Neuronal stem cell (in vitro differentiated cells): ENCODE data around the gene SYNE2.

ENCODE experiments used
- DNase-seq: peaks from one replicate; pipeline ENCODE4 v3.0.0-alpha.2; 2013; ENCODE audit warnings: low spot score
- H2AFZ ChIP-seq: one replicate; pipeline ENCODE4 v1.6.1; 2013; ENCODE audit warnings: mild to moderate bottlenecking, low read length, inconsistent platforms
- H2AK5ac ChIP-seq: 2 replicates; pipeline ENCODE4 v1.6.1; 2013; ENCODE audit warnings: low read depth, mild to moderate bottlenecking, inconsistent platforms, low read length, moderate library complexity, mixed read lengths
- H2BK120ac ChIP-seq: 2 replicates; pipeline ENCODE4 v1.6.1; 2013; ENCODE audit warnings: low read depth, mild to moderate bottlenecking, inconsistent platforms, low read length, moderate library complexity, mixed read lengths
- H2BK12ac ChIP-seq: one replicate; pipeline ENCODE4 v1.6.1; 2013; ENCODE audit warnings: low read length, inconsistent platforms
- H2BK15ac ChIP-seq: 2 replicates; pipeline ENCODE4 v1.6.1; 2013; ENCODE audit warnings: mild to moderate bottlenecking, low read length, inconsistent platforms, mixed read lengths
- H2BK5ac ChIP-seq: one replicate; pipeline ENCODE4 v1.6.1; 2013; ENCODE audit warnings: inconsistent platforms, mild to moderate bottlenecking, low read length, moderate library complexity
- H3K14ac ChIP-seq: one replicate; pipeline ENCODE4 v1.6.1; 2013; ENCODE audit warnings: low read length, inconsistent platforms
- H3K18ac ChIP-seq: 2 replicates; pipeline ENCODE4 v1.6.1; 2013; ENCODE audit warnings: low read length, inconsistent platforms
- H3K23ac ChIP-seq: 2 replicates; pipeline ENCODE4 v1.6.1; 2013; ENCODE audit warnings: low read depth, mild to moderate bottlenecking, mixed read lengths, low read length, inconsistent platforms; ENCODE audit not compliant: poor library complexity
- H3K27ac ChIP-seq: replicated peaks from 3 replicates; pipeline ENCODE4 v1.5.1; 2013; ENCODE audit warnings: low read length, inconsistent platforms
- H3K27me3 ChIP-seq, 3 experiments: 2 replicates each; pipeline ENCODE4 v1.6.1; 2013; ENCODE audit warnings: low read length in 3 of 3, mild to moderate bottlenecking in 2 of 3, inconsistent platforms in 1 of 3, low read depth in 1 of 3, mixed read lengths in 1 of 3, moderate library complexity in 1 of 3; ENCODE audit not compliant: control insufficient read depth in 3 of 3, insufficient read depth in 3 of 3
- H3K36me3 ChIP-seq, 2 donors: replicated peaks in 1 of 2; 2 replicates each; pipeline ENCODE4 v1.6.1; 2013; ENCODE audit warnings: low read length in 2 of 2; ENCODE audit not compliant: control insufficient read depth in 2 of 2, insufficient read depth in 2 of 2
- H3K4ac ChIP-seq: 2 replicates; pipeline ENCODE4 v1.6.1; 2013; ENCODE audit warnings: inconsistent platforms, mild to moderate bottlenecking, low read length, moderate library complexity
- H3K4me1 ChIP-seq, 2 donors: 1 replicate in 1 of 2; 2 replicates in 1 of 2; pipeline ENCODE4 v1.6.1; 2013; ENCODE audit warnings: low read length in 2 of 2, low read depth in 1 of 2; ENCODE audit not compliant: control insufficient read depth in 2 of 2, insufficient read depth in 1 of 2
- H3K4me2 ChIP-seq: one replicate; pipeline ENCODE4 v1.6.1; 2013; ENCODE audit warnings: mild to moderate bottlenecking, low read length, inconsistent platforms; ENCODE audit not compliant: insufficient read depth, poor library complexity, severe bottlenecking
- H3K4me3 ChIP-seq, 2 donors: 2 replicates each; pipeline ENCODE4 v1.5.1; 2013; ENCODE audit warnings: low read length in 2 of 2, mild to moderate bottlenecking in 2 of 2, inconsistent platforms in 1 of 2, moderate library complexity in 1 of 2
- H3K79me1 ChIP-seq: one replicate; pipeline ENCODE4 v1.6.1; 2013; ENCODE audit warnings: low read depth, mild to moderate bottlenecking, inconsistent platforms, low read length, moderate library complexity
- H3K9ac ChIP-seq: one replicate; pipeline ENCODE4 v1.6.1; 2013; ENCODE audit warnings: mild to moderate bottlenecking, low read depth, low read length, inconsistent platforms; ENCODE audit not compliant: poor library complexity
- H3K9me3 ChIP-seq, 2 donors: replicated peaks in 1 of 2; 2 replicates each; pipeline versions ENCODE3 to v1.6.1; 2013; ENCODE audit warnings: low read length in 2 of 2, mild to moderate bottlenecking in 2 of 2, inconsistent platforms in 1 of 2, low read depth in 1 of 2, mixed read lengths in 1 of 2, moderate library complexity in 1 of 2; ENCODE audit not compliant: control insufficient read depth in 2 of 2, insufficient read depth in 1 of 2
- H4K8ac ChIP-seq: one replicate; pipeline ENCODE4 v1.6.1; 2013; ENCODE audit warnings: low read depth, mild to moderate bottlenecking, inconsistent platforms, low read length, moderate library complexity
- H4K91ac ChIP-seq: one replicate; pipeline ENCODE4 v1.6.1; 2013; ENCODE audit warnings: low read length, low read depth, mild to moderate bottlenecking, inconsistent platforms; ENCODE audit not compliant: poor library complexity
- WGBS, 2 donors: extraction: QIAGEN DNeasy Blood & Tissue Kit; methylation state at CpG; one replicate each; pipeline ENCODE4 v1.1.7; 2013; ENCODE audit warnings: missing lambda C conversion rate in 2 of 2, mixed read lengths in 1 of 2; ENCODE audit not compliant: insufficient read length in 2 of 2, insufficient replicate concordance in 1 of 2; ENCODE audit errors: extremely low coverage in 2 of 2; 5-methylcytosine and 5-hydroxymethylcytosine counted together

The SYNE2 gene

DNA sequence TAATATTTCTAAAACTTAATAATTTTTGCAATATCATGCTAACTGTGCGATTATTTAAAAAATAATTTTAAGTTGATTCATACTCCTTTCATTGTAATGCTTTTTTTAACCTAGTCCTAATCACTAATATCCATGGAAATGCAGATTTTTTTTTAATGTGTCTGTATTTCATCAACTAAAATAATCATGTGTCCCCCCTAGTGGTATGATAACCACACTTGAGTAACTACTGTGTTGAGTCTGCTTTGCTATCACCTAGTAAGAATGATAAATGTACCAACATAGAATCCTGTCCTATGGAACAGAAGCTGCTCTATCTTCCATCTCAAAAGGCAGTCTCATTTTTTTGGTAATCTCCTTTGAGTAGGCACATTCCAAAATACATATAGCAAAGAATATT is 19.1 kb upstream of the SYNE2 start:
- no peak overlapping the region for H2BK12ac ChIP-seq
- H3K9me3 ChIP-seq: no peaks in the 10 kb centered on the region
- WGBS, 2 donors: 100% methylated on average over 1 of the region's 1 CpG; no CpG with 5 or more reads in 1 of the 2 donors
- no peak for DNase-seq
- no peak overlapping the region for H3K23ac ChIP-seq
- no peaks in the 10 kb centered on the region for H3K27me3 ChIP-seq
- H3K4me1 ChIP-seq: no peaks in the 10 kb centered on the region
- H3K27ac ChIP-seq: no peak overlapping the region
- no peak overlapping the region for H2AFZ ChIP-seq
- no peak overlapping the region for H3K14ac ChIP-seq
- H3K4ac ChIP-seq: no peak overlapping the region
- no peak overlapping the region for H2BK5ac ChIP-seq
- H3K4me2 ChIP-seq: no peak overlapping the region
- H2AK5ac ChIP-seq: no peak overlapping the region
- H3K79me1 ChIP-seq: no peaks in the 10 kb centered on the region
- H3K4me3 ChIP-seq: no peak overlapping the region
- H2BK15ac ChIP-seq: no peak overlapping the region
- H3K9ac ChIP-seq: no peak overlapping the region
- H3K36me3 ChIP-seq: no peaks in the 10 kb centered on the region
- no peak overlapping the region for H4K91ac ChIP-seq
- H3K18ac ChIP-seq: no peak overlapping the region
- H2BK120ac ChIP-seq: no peak overlapping the region
- H4K8ac ChIP-seq: no peak overlapping the region

DNA sequence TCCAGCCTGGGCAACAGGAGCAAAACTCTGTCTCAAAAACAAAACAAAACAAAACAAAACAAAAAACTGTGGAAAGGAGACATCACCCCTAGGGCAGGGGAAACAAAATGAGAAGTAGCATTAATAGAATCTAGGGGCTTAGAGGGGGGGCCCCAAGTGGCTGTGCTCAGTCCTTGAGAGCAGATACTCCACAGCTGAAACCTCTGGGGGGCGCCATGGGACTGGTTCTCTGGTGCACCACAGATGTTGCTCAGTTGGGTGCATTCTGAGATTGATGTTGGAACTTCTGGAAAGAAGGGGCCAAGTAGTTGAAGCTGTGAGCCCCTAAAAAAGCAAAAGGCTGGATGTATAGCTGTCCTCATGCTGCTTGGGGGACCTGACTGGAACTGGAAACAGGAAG is 11.8 kb upstream of the SYNE2 start:
- Histone ChIP-seq H4K91ac (no peak overlapping the region), H2BK5ac (no peak overlapping the region), H2BK120ac (no peak overlapping the region), H3K79me1 (no peaks in the 10 kb centered on the region), H3K4me1 (no peaks in the 10 kb centered on the region), H3K9ac (no peak overlapping the region), H3K14ac (no peak overlapping the region), H3K4me3 (no peak overlapping the region), H2BK15ac (no peak overlapping the region), H3K18ac (no peak overlapping the region), H3K4me2 (no peak overlapping the region), H2AK5ac (no peak overlapping the region), H3K27ac (no peak overlapping the region), H3K23ac (no peak overlapping the region), H2AFZ (no peak overlapping the region), H3K27me3 (no peaks in the 10 kb centered on the region), H3K4ac (no peak overlapping the region), H3K36me3 (no peaks in the 10 kb centered on the region), H3K9me3 (peaks cover 0 to 4% of the 10 kb centered on the region in 2 donors), H2BK12ac (no peak overlapping the region), H4K8ac (no peak overlapping the region)
- no CpG with 5 or more reads among the region's 1 CpG for WGBS, 2 donors
- DNase-seq: no peak

DNA sequence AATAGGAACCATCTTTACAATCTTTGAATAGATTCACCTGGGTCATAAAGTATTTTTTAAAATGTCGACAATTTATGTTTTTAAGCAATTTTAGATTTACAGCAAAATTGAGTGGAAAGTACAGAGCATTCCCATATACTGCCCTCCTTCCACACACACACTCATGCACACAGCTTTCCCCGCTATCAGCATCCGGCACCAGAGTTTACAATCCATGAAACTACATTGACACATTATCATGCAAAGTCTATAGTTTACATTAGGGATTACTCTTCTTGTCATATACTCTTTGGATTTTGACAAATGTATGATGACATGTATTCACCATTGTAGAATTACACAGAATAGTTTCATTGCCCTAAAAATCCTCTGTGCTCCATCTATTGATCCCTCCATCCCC is 9.0 kb upstream of the SYNE2 start:
- no peaks in the 10 kb centered on the region for H3K36me3 ChIP-seq
- no peak overlapping the region for H3K9ac ChIP-seq
- H2BK15ac ChIP-seq: no peak overlapping the region
- no peaks in the 10 kb centered on the region for H3K27me3 ChIP-seq
- no peak overlapping the region for H3K27ac ChIP-seq
- no peak overlapping the region for H2BK5ac ChIP-seq
- H3K4me1 ChIP-seq: no peaks in the 10 kb centered on the region
- peaks cover 0 to 4% of the 10 kb centered on the region in 2 donors for H3K9me3 ChIP-seq
- no peak overlapping the region for H2AFZ ChIP-seq
- no peak overlapping the region for H4K91ac ChIP-seq
- H3K14ac ChIP-seq: no peak overlapping the region
- WGBS, 2 donors: no CpG with 5 or more reads among the region's 3 CpGs
- no peak overlapping the region for H3K18ac ChIP-seq
- no peak overlapping the region for H3K4ac ChIP-seq
- no peak overlapping the region for H4K8ac ChIP-seq
- H3K4me3 ChIP-seq: no peak overlapping the region
- no peak overlapping the region for H3K4me2 ChIP-seq
- no peak for DNase-seq
- no peak overlapping the region for H2BK120ac ChIP-seq
- H2BK12ac ChIP-seq: no peak overlapping the region
- no peak overlapping the region for H2AK5ac ChIP-seq
- no peak overlapping the region for H3K23ac ChIP-seq
- H3K79me1 ChIP-seq: no peaks in the 10 kb centered on the region

DNA sequence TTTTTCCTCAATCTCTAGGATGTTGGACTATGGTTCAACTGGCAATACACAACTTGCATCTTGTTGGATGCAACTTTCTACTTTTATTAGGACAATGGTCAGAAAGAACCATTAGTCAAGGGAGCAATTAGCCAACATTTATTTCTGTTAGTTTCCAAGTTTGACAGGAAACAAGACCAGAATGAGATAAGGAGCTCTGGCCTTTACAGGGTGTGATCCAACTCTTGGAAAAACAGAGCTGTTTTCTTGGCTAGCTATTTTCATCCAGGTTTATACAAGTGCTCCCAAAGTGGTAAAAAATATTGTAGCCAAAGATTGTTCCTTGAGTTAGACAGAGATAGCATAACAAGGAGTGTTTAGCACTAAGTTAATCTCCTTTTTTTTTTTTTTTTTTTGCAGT is 3.9 kb upstream of the SYNE2 start:
- peaks cover 0 to 3% (median 0%) of the 10 kb centered on the region in 3 experiments for H3K27me3 ChIP-seq
- no peak overlapping the region for H2AFZ ChIP-seq
- H3K23ac ChIP-seq: no peak overlapping the region

More for the DNA sequence above, 3.9 kb upstream of the SYNE2 start:
- no peak overlapping the region for H3K4me2 ChIP-seq
- DNase-seq: no peak
- no peak overlapping the region for H3K4ac ChIP-seq
- peaks cover 2% of the 10 kb centered on the region for H3K79me1 ChIP-seq
- H2BK120ac ChIP-seq: no peak overlapping the region
- H3K9me3 ChIP-seq: no peaks in the 10 kb centered on the region
- H3K9ac ChIP-seq: no peak overlapping the region
- H3K18ac ChIP-seq: no peak overlapping the region
- no peak overlapping the region for H4K91ac ChIP-seq
- no peak overlapping the region for H2BK5ac ChIP-seq
- H3K4me1 ChIP-seq: no peaks in the 10 kb centered on the region
- H3K36me3 ChIP-seq: no peaks in the 10 kb centered on the region
- no peak overlapping the region for H2AK5ac ChIP-seq
- H3K4me3 ChIP-seq: no peak overlapping the region
- no peak overlapping the region for H2BK12ac ChIP-seq
- no peak overlapping the region for H3K27ac ChIP-seq
- no peak overlapping the region for H3K14ac ChIP-seq
- no peak overlapping the region for H4K8ac ChIP-seq
- no peak overlapping the region for H2BK15ac ChIP-seq
